Activated CD4-positive, alpha-beta T cell treated with anti-CD3 and anti-CD28 coated beads, Interleukin-2, amount 10 ng/mL, durations not matched to agents 7 days and 5 days (primary cell): ENCODE measurements around the gene FAM168A. TPM values are rescaled to one million over a fixed set of nuclear protein-coding genes. Genes with fewer than 3 reads are reported as not detected.

Experiments
- CTCF ChIA-PET: fragments of 350-600 bp; sonication (Branson Sonifier 250); formaldehyde crosslinking; loops from one replicate; lab custom pipeline; 2021; ENCODE audit warnings: antibody characterized with exemption; lab: Charles Lee
- POLR2A ChIA-PET: fragments of 350-600 bp; sonication (Branson Sonifier 250); formaldehyde crosslinking; loops from one replicate; lab custom pipeline; 2021; ENCODE audit warnings: antibody characterized with exemption; lab: Charles Lee
- DNase-seq: peaks from one replicate; pipeline ENCODE4 v3.0.0-alpha.2; 2020
- H3K27ac Mint-ChIP-seq: one replicate; pipeline ENCODE4 v1.8.0; 2021; ENCODE audit warnings: mild to moderate bottlenecking, moderate library complexity, mixed read lengths
- H3K27me3 Mint-ChIP-seq: one replicate; pipeline ENCODE4 v1.8.0; 2021; ENCODE audit warnings: mixed read lengths
- H3K36me3 Mint-ChIP-seq: one replicate; pipeline ENCODE4 v1.8.0; 2021; ENCODE audit warnings: low read depth, mixed read lengths
- H3K4me1 Mint-ChIP-seq: one replicate; pipeline ENCODE4 v1.8.0; 2021; ENCODE audit warnings: mixed read lengths
- H3K4me3 Mint-ChIP-seq: one replicate; pipeline ENCODE4 v1.8.0; 2021; ENCODE audit warnings: mild to moderate bottlenecking, moderate library complexity, mixed read lengths
- H3K9me3 Mint-ChIP-seq: one replicate; pipeline ENCODE4 v1.8.0; 2021; ENCODE audit warnings: mixed read lengths
- total RNA-seq, 2 experiments: library from RNA; stranded (reverse); gene quantifications; one replicate each; pipeline ENCODE4 v1.2.3, GENCODE V29; 2021

FAM168A gene
- total RNA-seq, 2 experiments from 2014 or later: 28.9 to 31.2 TPM

DNA sequence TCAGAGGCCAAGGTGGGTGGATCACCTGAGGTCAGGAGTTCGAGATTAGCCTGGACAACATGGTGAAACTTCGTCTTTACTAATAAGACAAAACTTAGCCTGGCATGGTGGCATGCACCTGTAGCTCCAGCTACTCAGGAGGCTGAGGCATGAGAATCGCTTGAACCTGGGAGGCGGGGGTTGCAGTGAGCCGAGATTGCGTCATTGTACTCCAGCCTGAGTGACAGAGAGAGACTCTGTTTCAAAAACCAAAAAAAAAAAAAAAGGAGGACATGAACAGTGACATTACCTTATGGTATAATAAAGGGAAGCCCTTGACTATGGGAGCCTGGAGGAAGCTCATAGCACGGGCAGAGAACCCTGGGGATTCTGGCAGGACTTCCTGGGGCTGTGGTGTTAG lies 32.0 kb upstream of the FAM168A start:
- no peaks in the 10 kb centered on the region for H3K27me3 Mint-ChIP-seq
- H3K4me1 Mint-ChIP-seq: peaks cover 10% of the 10 kb centered on the region
- ChIA-PET POLR2A (no interaction called here), CTCF (interaction anchor here (1.7 kb wide), 1 partner anchor 31 kb away, joined by 4 read pairs; no protein-coding TSS in a partner anchor)
- H3K4me3 Mint-ChIP-seq: no peak overlapping the region
- H3K9me3 Mint-ChIP-seq: peaks cover 3% of the 10 kb centered on the region
- DNase-seq: no peak
- H3K27ac Mint-ChIP-seq: no peak overlapping the region
- no peaks in the 10 kb centered on the region for H3K36me3 Mint-ChIP-seq

DNA sequence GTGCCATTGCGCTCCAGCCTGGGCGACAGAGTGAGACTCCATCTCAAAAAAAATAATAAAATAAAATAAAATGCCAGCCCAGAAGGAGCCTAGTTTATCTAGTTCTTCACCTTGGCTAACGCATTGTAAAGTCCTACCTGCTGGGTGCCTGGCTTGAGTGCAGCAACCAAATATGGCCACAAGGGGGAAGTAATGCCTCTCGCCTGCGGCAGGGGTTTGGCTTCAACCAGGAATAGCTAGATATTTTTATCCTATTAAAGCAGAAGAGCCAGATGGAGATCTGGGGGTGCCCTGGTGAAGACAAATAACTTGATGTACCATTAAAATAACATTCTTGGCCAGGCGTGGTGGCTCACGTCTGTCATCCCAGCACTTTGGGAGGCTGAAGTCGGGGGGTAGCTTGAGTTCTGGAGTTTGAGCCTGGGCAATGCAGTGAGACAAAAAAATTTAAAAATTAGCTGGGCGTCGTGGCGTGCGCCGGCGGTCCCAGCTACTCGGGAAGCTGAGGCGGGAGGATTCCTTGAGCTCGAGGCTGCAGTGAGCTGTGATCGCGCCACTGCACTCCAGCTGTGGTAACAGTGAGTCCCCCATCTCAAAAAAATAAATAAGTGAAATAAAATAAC lies 27.9 kb upstream of the FAM168A start:
- peak; percentile 71 for DNase-seq
- POLR2A ChIA-PET: no interaction called here
- CTCF ChIA-PET: interaction anchor here (0.5 to 4.1 kb wide), 16 partner anchors 12 to 1046 kb away, joined by 3 to 39 read pairs (median 3); no protein-coding TSS in a partner anchor
- Mint-ChIP-seq H3K27ac (no peak overlapping the region), H3K36me3 (no peaks in the 10 kb centered on the region), H3K4me3 (no peak overlapping the region), H3K4me1 (peaks cover 3% of the 10 kb centered on the region), H3K27me3 (peaks cover 20% of the 10 kb centered on the region), H3K9me3 (no peaks in the 10 kb centered on the region)

DNA sequence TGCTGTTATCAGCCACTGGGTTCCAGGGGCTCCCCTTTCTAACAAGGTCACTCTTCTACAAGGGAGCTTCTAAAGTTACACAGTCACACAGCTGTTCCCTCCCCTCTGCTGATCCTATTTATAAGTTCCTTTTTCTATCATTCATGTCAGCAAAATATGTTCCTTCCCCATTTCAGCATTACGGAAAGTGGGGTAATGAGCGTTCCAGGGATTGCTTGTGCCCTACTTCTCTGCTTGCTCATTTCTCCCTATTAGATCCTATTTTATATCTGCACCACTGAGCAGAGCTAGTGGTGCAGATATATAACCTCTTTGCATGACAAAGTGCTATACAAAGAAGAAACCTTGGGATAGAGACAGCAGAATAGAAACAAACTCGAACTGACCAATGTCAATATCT lies 25.8 kb upstream of the FAM168A start:
- Mint-ChIP-seq H3K36me3 (no peaks in the 10 kb centered on the region), H3K9me3 (no peaks in the 10 kb centered on the region), H3K4me1 (peaks cover 3% of the 10 kb centered on the region), H3K4me3 (no peak overlapping the region), H3K27ac (no peak overlapping the region), H3K27me3 (peaks cover 20% of the 10 kb centered on the region)
- ChIA-PET CTCF (interaction anchor here (4.1 kb wide), 1 partner anchor 38 kb away, joined by 39 read pairs; no protein-coding TSS in a partner anchor), POLR2A (no interaction called here)
- no peak for DNase-seq

DNA sequence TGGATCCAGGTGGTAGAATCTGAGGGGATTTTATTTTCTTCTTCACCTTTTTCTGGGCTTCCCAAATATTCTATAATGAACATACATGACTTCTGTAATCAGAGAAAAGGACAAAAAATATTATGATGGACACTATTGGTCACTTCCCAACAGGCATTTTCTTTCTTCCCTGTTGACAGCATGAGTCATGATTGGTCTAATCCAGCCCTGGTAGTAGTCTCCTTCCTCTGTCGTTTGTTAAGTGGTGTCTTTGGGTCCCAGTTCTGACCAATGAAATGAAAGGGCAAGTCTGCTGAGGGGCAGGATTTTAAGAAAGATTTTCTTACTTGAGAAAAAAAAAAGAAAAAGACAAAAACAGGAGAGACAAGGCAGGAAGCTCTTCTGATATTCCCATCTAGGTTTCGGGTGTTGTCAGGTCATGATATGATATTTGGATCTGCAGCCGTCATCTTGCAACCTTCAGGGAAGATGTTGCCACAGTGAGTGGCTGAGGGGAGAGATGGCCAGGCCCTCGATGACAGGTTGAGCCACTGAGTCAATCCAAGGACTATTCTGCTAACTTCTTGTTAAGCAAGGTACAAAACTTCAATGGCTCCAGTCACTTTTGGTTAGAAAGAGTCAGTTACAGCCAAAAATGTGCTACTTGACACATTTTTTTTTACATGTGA lies 25.1 kb upstream of the FAM168A start:
- no peaks in the 10 kb centered on the region for H3K36me3 Mint-ChIP-seq
- no peak overlapping the region for H3K27ac Mint-ChIP-seq
- H3K27me3 Mint-ChIP-seq: peaks cover 20% of the 10 kb centered on the region
- H3K4me1 Mint-ChIP-seq: peaks cover 3% of the 10 kb centered on the region
- H3K9me3 Mint-ChIP-seq: no peaks in the 10 kb centered on the region
- ChIA-PET CTCF (interaction anchor here (4.1 kb wide), 1 partner anchor 39 kb away, joined by 39 read pairs; no protein-coding TSS in a partner anchor), POLR2A (no interaction called here)
- no peak overlapping the region for H3K4me3 Mint-ChIP-seq
- no peak for DNase-seq

- H3K4me1 Mint-ChIP-seq: no peaks in the 10 kb centered on the region
- H3K4me3 Mint-ChIP-seq: no peak overlapping the region
- H3K27ac Mint-ChIP-seq: no peak overlapping the region
- peaks cover 4% of the 10 kb centered on the region for H3K27me3 Mint-ChIP-seq
- ChIA-PET POLR2A (interaction anchor here (0.6 kb wide), 1 partner anchor 16 kb away, joined by 5 read pairs; no protein-coding TSS in a partner anchor), CTCF (interaction anchor here (1.5 kb wide), 1 partner anchor 11 kb away, joined by 6 read pairs; no protein-coding TSS in a partner anchor)
- DNase-seq: no peak
- H3K9me3 Mint-ChIP-seq: no peaks in the 10 kb centered on the region
- no peaks in the 10 kb centered on the region for H3K36me3 Mint-ChIP-seq
Observed at GRCh38 chr11:73614591-73614990, 16.7 kb upstream of the FAM168A start.

DNA sequence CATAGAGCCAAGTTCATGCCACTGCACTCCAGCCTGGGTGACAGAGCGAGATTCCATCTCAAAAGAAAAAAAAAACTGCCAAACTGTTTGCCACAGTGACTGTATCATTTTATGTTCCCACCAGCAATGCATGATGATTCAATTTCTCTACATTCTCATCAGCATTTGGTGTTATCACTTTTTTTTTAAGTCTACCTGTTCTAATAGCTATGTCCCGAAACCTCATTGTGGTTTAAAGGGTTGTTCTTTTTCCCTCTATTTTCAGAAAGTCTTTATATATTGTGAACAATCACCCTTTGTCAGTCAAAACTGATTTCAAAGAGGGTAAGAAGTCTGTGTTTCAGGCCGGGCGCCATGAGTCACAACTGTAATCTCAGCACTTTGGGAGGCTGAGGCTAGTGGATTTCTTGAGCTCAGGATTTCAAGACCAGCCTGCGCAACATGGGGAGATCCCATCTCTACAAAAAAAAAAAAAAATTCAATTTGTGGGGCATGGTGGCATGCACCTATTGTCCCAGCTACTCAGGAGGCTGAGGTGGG lies 14.8 kb upstream of the FAM168A start:
- DNase-seq: no peak
- ChIA-PET CTCF (interaction anchor here (0.6 to 2.1 kb wide), 3 partner anchors 8 to 435 kb away, joined by 3 to 7 read pairs (median 4); no protein-coding TSS in a partner anchor), POLR2A (interaction anchor here (0.6 kb wide), 1 partner anchor 81 kb away, joined by 3 read pairs; no protein-coding TSS in a partner anchor)
- no peak overlapping the region for H3K4me3 Mint-ChIP-seq
- H3K27ac Mint-ChIP-seq: no peak overlapping the region
- no peaks in the 10 kb centered on the region for H3K9me3 Mint-ChIP-seq
- peaks cover 10% of the 10 kb centered on the region for H3K27me3 Mint-ChIP-seq
- no peaks in the 10 kb centered on the region for H3K36me3 Mint-ChIP-seq
- H3K4me1 Mint-ChIP-seq: no peaks in the 10 kb centered on the region

DNA sequence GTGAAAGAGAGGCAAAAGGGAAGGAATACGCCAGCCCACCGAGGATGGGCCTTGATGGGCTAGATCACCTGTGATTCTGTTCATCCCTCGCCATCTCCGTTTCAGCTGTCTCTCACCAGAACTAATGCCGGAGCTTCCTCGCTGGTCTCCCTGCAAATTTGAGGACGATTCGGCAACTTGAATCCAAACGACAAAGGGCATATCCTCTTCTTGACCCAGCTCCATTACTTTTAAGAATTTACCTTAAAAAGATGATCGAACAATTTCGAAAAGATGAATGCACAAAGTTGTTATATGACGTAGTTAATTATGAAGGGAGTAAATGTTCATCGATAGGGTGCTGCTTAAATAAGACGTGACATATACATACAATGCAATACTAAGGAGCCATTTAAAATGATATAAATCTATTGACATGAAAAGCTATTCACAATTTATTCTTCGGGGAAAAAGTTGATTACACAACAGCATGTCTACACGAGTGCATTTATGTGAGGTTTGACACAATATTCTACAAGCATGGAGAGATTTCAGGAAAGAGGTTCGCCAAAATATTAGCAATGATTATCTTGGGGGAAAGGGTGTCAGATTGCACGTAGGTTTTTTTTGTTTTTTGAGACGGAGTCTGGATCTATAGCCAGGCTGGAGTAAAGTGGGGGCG lies 937 bp upstream of the FAM168A start:
- Mint-ChIP-seq H3K4me1 (peaks cover 39% of the 10 kb centered on the region), H3K4me3 (peak overlapping the region; percentile 90), H3K27ac (peak overlapping the region; percentile 97), H3K36me3 (peaks cover 4% of the 10 kb centered on the region), H3K27me3 (no peaks in the 10 kb centered on the region), H3K9me3 (no peaks in the 10 kb centered on the region)
- CTCF ChIA-PET: interaction anchor here (0.5 to 1.9 kb wide), 10 partner anchors 10 to 234 kb away, joined by 3 to 8 read pairs (median 4); no protein-coding TSS in a partner anchor
- POLR2A ChIA-PET: no interaction called here
- no peak for DNase-seq

GRCh38 chr11:73597336-73597955 lies 466 bp downstream of the FAM168A start:
- DNase-seq: peak; percentile 6
- Mint-ChIP-seq H3K9me3 (no peaks in the 10 kb centered on the region), H3K4me1 (peaks cover 40% of the 10 kb centered on the region), H3K27me3 (no peaks in the 10 kb centered on the region), H3K36me3 (peaks cover 4% of the 10 kb centered on the region), H3K4me3 (peak overlapping the region; percentile 90), H3K27ac (peak overlapping the region; percentile 97)
- POLR2A ChIA-PET: interaction anchor here (0.5 kb wide), 1 partner anchor 33 kb away, joined by 4 read pairs; no protein-coding TSS in a partner anchor
- CTCF ChIA-PET: interaction anchor here (0.7 to 1.9 kb wide), 2 partner anchors 12 to 309 kb away, joined by 4 read pairs; no protein-coding TSS in a partner anchor

- no peaks in the 10 kb centered on the region for H3K9me3 Mint-ChIP-seq
- POLR2A ChIA-PET: no interaction called here
Observed at GRCh38 chr11:73596547-73596946, 1.4 kb downstream of the FAM168A start.

DNA sequence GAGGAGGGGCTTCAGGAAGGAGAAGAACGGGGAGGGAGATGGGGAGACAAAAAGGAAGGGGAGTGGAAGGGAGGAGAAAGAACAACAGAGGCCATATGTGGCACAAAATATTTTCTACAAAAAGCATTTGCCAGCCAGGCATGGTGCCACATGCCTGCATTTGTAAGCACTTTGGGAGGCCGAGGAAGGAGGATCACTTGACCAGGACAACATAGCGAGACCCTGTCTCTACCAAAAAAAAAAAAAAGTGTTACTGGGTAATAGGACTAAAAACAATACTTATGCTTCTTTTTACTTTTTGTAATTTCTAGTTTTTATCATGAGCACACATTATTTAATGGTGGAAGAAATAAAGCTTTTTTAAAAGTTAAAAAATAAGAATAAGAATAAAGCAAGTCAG lies 5.3 kb downstream of the FAM168A start:
- H3K4me1 Mint-ChIP-seq: peaks cover 39% of the 10 kb centered on the region
- no peaks in the 10 kb centered on the region for H3K27me3 Mint-ChIP-seq
- CTCF ChIA-PET: interaction anchor here (0.6 kb wide), 1 partner anchor 798 kb away, joined by 5 read pairs; no protein-coding TSS in a partner anchor
- H3K9me3 Mint-ChIP-seq: no peaks in the 10 kb centered on the region
- no peak overlapping the region for H3K4me3 Mint-ChIP-seq
- POLR2A ChIA-PET: no interaction called here
- no peak for DNase-seq
- no peak overlapping the region for H3K27ac Mint-ChIP-seq
- peaks cover 4% of the 10 kb centered on the region for H3K36me3 Mint-ChIP-seq

More at GRCh38 chr11:73596547-73596946, 1.4 kb downstream of the FAM168A start:
- Mint-ChIP-seq H3K4me3 (peak overlapping the region; percentile 90), H3K4me1 (peaks cover 41% of the 10 kb centered on the region), H3K36me3 (peaks cover 4% of the 10 kb centered on the region), H3K27ac (peak overlapping the region; percentile 97), H3K27me3 (no peaks in the 10 kb centered on the region)
- CTCF ChIA-PET: no interaction called here
- no peak for DNase-seq

DNA sequence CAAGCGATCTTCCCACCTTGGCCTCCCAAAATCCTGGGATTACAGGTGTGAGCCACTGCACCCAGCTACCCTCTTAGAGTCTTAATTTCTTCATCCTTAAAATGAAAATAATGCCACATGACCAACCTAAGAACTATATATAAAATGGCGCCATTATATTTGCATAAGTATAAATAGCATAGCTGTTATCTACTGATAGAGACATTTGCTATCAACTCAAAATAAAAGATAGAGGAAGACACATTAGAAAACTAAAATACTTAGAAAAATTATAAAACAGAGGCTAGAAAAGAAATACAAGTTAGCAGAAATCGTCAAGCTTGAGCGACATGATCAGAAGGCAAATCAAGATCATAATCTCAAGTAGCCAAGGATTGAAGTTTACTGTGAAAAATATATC lies 6.2 kb downstream of the FAM168A start:
- DNase-seq: no peak
- no peaks in the 10 kb centered on the region for H3K27me3 Mint-ChIP-seq
- no peak overlapping the region for H3K27ac Mint-ChIP-seq
- peaks cover 6% of the 10 kb centered on the region for H3K36me3 Mint-ChIP-seq
- CTCF ChIA-PET: interaction anchor here (0.6 to 1.5 kb wide), 2 partner anchors 13 to 305 kb away, joined by 4 to 5 read pairs; no protein-coding TSS in a partner anchor
- no peaks in the 10 kb centered on the region for H3K9me3 Mint-ChIP-seq
- no peak overlapping the region for H3K4me3 Mint-ChIP-seq
- POLR2A ChIA-PET: no interaction called here
- peaks cover 32% of the 10 kb centered on the region for H3K4me1 Mint-ChIP-seq

DNA sequence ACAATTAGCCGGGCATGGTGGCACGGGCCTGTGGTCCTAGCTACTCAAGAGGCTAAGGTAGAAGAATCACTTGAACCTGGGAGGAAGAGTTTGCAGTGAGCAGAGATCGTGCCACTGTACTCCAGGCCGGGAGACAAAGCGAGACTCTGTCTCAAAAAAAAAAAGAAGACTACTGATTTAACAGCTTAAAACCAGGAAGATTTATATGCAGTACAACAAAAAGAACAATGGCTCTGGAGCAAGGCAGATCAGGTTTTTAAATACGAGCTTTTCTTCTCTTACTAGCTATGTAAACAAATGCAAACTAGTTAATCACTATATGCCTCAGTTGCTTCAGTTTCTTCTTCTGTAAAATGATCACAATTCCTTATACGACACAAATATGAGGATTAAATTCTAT lies 6.9 kb downstream of the FAM168A start:
- H3K36me3 Mint-ChIP-seq: peaks cover 3% of the 10 kb centered on the region
- peaks cover 29% of the 10 kb centered on the region for H3K4me1 Mint-ChIP-seq
- H3K27me3 Mint-ChIP-seq: no peaks in the 10 kb centered on the region
- no peaks in the 10 kb centered on the region for H3K9me3 Mint-ChIP-seq
- ChIA-PET POLR2A (no interaction called here), CTCF (interaction anchor here (0.6 to 1.5 kb wide), 2 partner anchors 12 to 304 kb away, joined by 4 to 5 read pairs; no protein-coding TSS in a partner anchor)
- DNase-seq: no peak
- no peak overlapping the region for H3K4me3 Mint-ChIP-seq
- H3K27ac Mint-ChIP-seq: no peak overlapping the region
